K562 (cell line): ENCODE data around the gene SLC46A3. TPM values are rescaled to one million over a fixed set of nuclear protein-coding genes. Genes with fewer than 3 reads are reported as not detected.
A peak's percentile ranks its signal among the peaks of the same experiment; 100 is the strongest.

Experiments used
- AFF1 ChIP-seq, 2 experiments: fragments of 450-650 bp; IDR thresholded peaks; 2 replicates each; pipeline ENCODE4 v1.6.1; 2018; ENCODE audit warnings: mild to moderate bottlenecking in 2 of 2, low read depth in 1 of 2; ENCODE audit not compliant: partially characterized antibody in 2 of 2
- CREB5 ChIP-seq: fragments of 250-450 bp; sonication (Bioruptor Pico); IDR thresholded peaks from 2 replicates; pipeline ENCODE4 v1.5.0; 2020; ENCODE audit warnings: mild to moderate bottlenecking
- FOXA1 ChIP-seq: fragments of 450-650 bp; IDR thresholded peaks from 2 replicates; pipeline ENCODE4 v1.6.1; 2016; ENCODE audit warnings: mild to moderate bottlenecking, borderline replicate concordance
- FOXJ3 ChIP-seq: sonication (generic); formaldehyde crosslinking; IDR thresholded peaks from 2 replicates; pipeline ENCODE4 v1.4.0; 2020; ENCODE audit warnings: mild to moderate bottlenecking, missing genetic modification reagents
- HMGN3 ChIP-seq: IDR thresholded peaks from 2 replicates; pipeline ENCODE4 v1.6.1; 2011; ENCODE audit warnings: borderline replicate concordance, low read depth, mild to moderate bottlenecking, mixed read lengths, low read length; ENCODE audit not compliant: insufficient read length; ENCODE audit errors: extremely low read depth
- HNRNPL ChIP-seq: fragments of 200-400 bp; formaldehyde crosslinking; IDR thresholded peaks from 2 replicates; pipeline ENCODE4 v1.6.1; 2017; ENCODE audit warnings: low read depth, mild to moderate bottlenecking, low read length
- KLF1 ChIP-seq: fragments of 450-650 bp; IDR thresholded peaks from 2 replicates; pipeline ENCODE4 v1.6.1; 2016; ENCODE audit warnings: missing genetic modification characterization, missing compliant biosample characterization
- MTA2 ChIP-seq: fragments of 450-650 bp; IDR thresholded peaks from 2 replicates; pipeline ENCODE4 v1.6.1; 2016; ENCODE audit warnings: low read depth
- NEUROD1 ChIP-seq: fragments of 150-350 bp; IDR thresholded peaks from 2 replicates; pipeline ENCODE4 v1.6.1; 2014; ENCODE audit warnings: borderline replicate concordance, low read length, low read depth; ENCODE audit not compliant: partially characterized antibody
- PHF20 ChIP-seq: fragments of 450-650 bp; IDR thresholded peaks from 2 replicates; pipeline ENCODE4 v1.6.1; 2018; ENCODE audit not compliant: partially characterized antibody
- SAFB ChIP-seq: fragments of 200-400 bp; formaldehyde crosslinking; IDR thresholded peaks from 2 replicates; pipeline ENCODE4 v1.6.1; 2017; ENCODE audit warnings: low read depth, low read length, borderline replicate concordance
- SIRT6 ChIP-seq: IDR thresholded peaks from one replicate; pipeline ENCODE4 v1.6.1; 2012; ENCODE audit warnings: low read depth, mild to moderate bottlenecking, control low read depth, inconsistent platforms, low read length, moderate library complexity
- STAG1 ChIP-seq: sonication (generic); formaldehyde crosslinking; IDR thresholded peaks from 2 replicates; pipeline ENCODE4 v1.5.0; 2020; ENCODE audit warnings: missing genetic modification reagents, borderline replicate concordance
- USF1 ChIP-seq: sonication (generic); formaldehyde crosslinking; IDR thresholded peaks from 2 replicates; pipeline ENCODE4 v1.9.0; 2022; ENCODE audit warnings: mild to moderate bottlenecking, missing genetic modification reagents
- YY1 ChIP-seq, 3 experiments: IDR thresholded peaks; 2 replicates each; pipeline ENCODE4 v1.6.1; 2011; ENCODE audit warnings: low read length in 2 of 3, mild to moderate bottlenecking in 2 of 3, moderate library complexity in 2 of 3, borderline replicate concordance in 1 of 3, control low read depth in 1 of 3, low read depth in 1 of 3; ENCODE audit not compliant: insufficient read depth in 3 of 3, insufficient replicate concordance in 2 of 3, control insufficient read depth in 1 of 3, insufficient read length in 1 of 3; ENCODE audit errors: extremely low read depth in 1 of 3
- ZBED1 ChIP-seq: IDR thresholded peaks from 2 replicates; pipeline ENCODE4 v1.6.1; 2014
- ZNF551 ChIP-seq: fragments of 250-450 bp; sonication (Bioruptor Pico); IDR thresholded peaks from 2 replicates; pipeline ENCODE4 v1.5.0; 2021; ENCODE audit warnings: mild to moderate bottlenecking, moderate library complexity
- ZNF740 ChIP-seq, 3 experiments: fragments of 200-800 bp in 1 of 3; sonication (Bioruptor generic) in 1 of 3; sonication (generic) in 1 of 3; formaldehyde crosslinking in 1 of 3; IDR thresholded peaks; 2 replicates each; pipeline versions ENCODE4 v1.6.1 to v1.8.0; 2016 to 2022; ENCODE audit warnings: mild to moderate bottlenecking in 2 of 3, missing compliant biosample characterization in 2 of 3, missing genetic modification characterization in 2 of 3, missing genetic modification reagents in 1 of 3
- polyA plus RNA-seq, 8 experiments: library from polyadenylated mRNA; depleted of rRNA in 4 of 8; stranded (reverse) in 5 of 8; unstranded in 3 of 8; fragments of >200 nt; fragmentation: Nextera tagmentation in 2 of 8; fragmentation: Illumina TruSeq in 1 of 8; extraction: Ambion mirVana in 2 of 8; extraction: Trizol in 1 of 8; gene quantifications; 2 replicates each; pipeline versions ENCODE4 v1.2.1 to v1.2.3, GENCODE V29; 2011 to 2014; ENCODE audit warnings: inconsistent platforms in 1 of 8, missing spikeins in 1 of 8
- total RNA-seq, 7 experiments: library from RNA; depleted of rRNA in 6 of 7; stranded (reverse); fragments of >200 nt in 6 of 7; fragmentation: Illumina TruSeq in 2 of 7; extraction: Trizol in 2 of 7; gene quantifications; 2 replicates each; pipeline versions ENCODE4 v1.2.1 to v1.2.3, GENCODE V29; 2011 to 2021; ENCODE audit warnings: low replicate concordance in 1 of 7

The SLC46A3 gene
- total and polyA plus RNA-seq, 9 of the 15 experiments (the other 6 are each of a cell fraction or from before 2014, with no cell fraction given): 0.14 to 1.2 (median 0.51) TPM

- TF ChIP-seq ZNF740 (CRISPR knock-in tag; IDR thresholded peaks at IDR 0.05): no peak
- TF ChIP-seq ZNF740 (tag; IDR thresholded peaks at IDR 0.05): no peak
- no peak for TF ChIP-seq ZNF551 (CRISPR knock-in tag)
- TF ChIP-seq HNRNPL: peak; percentile 45; the same call in 1 of the 2 replicates
- peak; percentile 85 for TF ChIP-seq SAFB
- no peak for TF ChIP-seq MTA2
- TF ChIP-seq HMGN3: peak; percentile 40
- no peak for TF ChIP-seq FOXJ3 (CRISPR knock-in tag)
- TF ChIP-seq NEUROD1: no peak
- peak; percentile 77 for TF ChIP-seq PHF20
- no peak for TF ChIP-seq STAG1 (CRISPR knock-in tag)
- peak; percentile 45; the same call in 1 of the 2 replicates for TF ChIP-seq KLF1 (tag)
- TF ChIP-seq ZBED1: no peak; the same call in 1 of the 2 replicates
- no peak for TF ChIP-seq CREB5 (CRISPR knock-in tag)
- no peak for TF ChIP-seq USF1 (CRISPR knock-in tag)
- no peak for TF ChIP-seq FOXA1
- TF ChIP-seq YY1 (IDR thresholded peaks at IDR 0.05; ENCODE audit: borderline replicate concordance in 1 of 3, control insufficient read depth in 1 of 3, extremely low read depth in 1 of 3, insufficient read depth in 3 of 3, insufficient read length in 1 of 3, insufficient replicate concordance in 2 of 3, low read depth in 1 of 3, low read length in 2 of 3): peak in 2 of 3 experiments; percentile 46 to 64
- no peak for TF ChIP-seq AFF1 (IDR thresholded peaks at IDR 0.05; ENCODE audit: low read depth in 1 of 2, partially characterized antibody in 2 of 2)
- TF ChIP-seq SIRT6: no peak
These were observed 59.8 kb downstream of the SLC46A3 start, which contains the start of gene POMP (continued) for GRCh38 chr13:28658796-28659620.
